ENCODE results near the gene GCG.

Gene GCG

GRCh38 chr2:162172802-162173370, 20.8 kb upstream of the GCG start:
- H3K36me3 ChIP-seq (ENCODE audit: insufficient read depth, low read length) = no peaks in the 10 kb centered on the region
- no peak overlapping the region for H3K4me2 ChIP-seq (ENCODE audit: insufficient read depth, low read length)
- H2AFZ ChIP-seq (ENCODE audit: low read depth, low read length) = no peak overlapping the region
- peaks cover 11% of the 10 kb centered on the region for H3K27me3 ChIP-seq (ENCODE audit: insufficient read depth, low read length, poor library complexity)
- no peak for TF ChIP-seq EZH2 (IDR thresholded peaks at IDR 0.05; ENCODE audit: borderline replicate concordance, low read depth, low read length, severe bottlenecking)
- TF ChIP-seq, protein P1, sequence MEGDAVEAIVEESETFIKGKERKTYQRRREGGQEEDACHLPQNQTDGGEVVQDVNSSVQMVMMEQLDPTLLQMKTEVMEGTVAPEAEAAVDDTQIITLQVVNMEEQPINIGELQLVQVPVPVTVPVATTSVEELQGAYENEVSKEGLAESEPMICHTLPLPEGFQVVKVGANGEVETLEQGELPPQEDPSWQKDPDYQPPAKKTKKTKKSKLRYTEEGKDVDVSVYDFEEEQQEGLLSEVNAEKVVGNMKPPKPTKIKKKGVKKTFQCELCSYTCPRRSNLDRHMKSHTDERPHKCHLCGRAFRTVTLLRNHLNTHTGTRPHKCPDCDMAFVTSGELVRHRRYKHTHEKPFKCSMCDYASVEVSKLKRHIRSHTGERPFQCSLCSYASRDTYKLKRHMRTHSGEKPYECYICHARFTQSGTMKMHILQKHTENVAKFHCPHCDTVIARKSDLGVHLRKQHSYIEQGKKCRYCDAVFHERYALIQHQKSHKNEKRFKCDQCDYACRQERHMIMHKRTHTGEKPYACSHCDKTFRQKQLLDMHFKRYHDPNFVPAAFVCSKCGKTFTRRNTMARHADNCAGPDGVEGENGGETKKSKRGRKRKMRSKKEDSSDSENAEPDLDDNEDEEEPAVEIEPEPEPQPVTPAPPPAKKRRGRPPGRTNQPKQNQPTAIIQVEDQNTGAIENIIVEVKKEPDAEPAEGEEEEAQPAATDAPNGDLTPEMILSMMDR (IDR thresholded peaks at IDR 0.05; ENCODE audit: borderline replicate concordance, extremely low read depth, low read length, poor library complexity, severe bottlenecking) = no peak
- H3K9me3 ChIP-seq (ENCODE audit: insufficient read depth, low read length, severe bottlenecking) = no peaks in the 10 kb centered on the region
- H3K9ac ChIP-seq (ENCODE audit: low read depth, low read length) = no peak overlapping the region
- DNase-seq = no peak
- no peak overlapping the region for H3K27ac ChIP-seq (ENCODE audit: low read length)
- H4K20me1 ChIP-seq (ENCODE audit: insufficient read depth, low read length) = no peaks in the 10 kb centered on the region
- ATAC-seq (ENCODE audit: insufficient read depth, low read depth) = no peak
- H3K79me2 ChIP-seq (ENCODE audit: insufficient read depth, low read length) = no peaks in the 10 kb centered on the region
- no peaks in the 10 kb centered on the region for H3K4me1 ChIP-seq (ENCODE audit: insufficient read depth, low read length)
- H3K4me3 ChIP-seq (ENCODE audit: low read depth in 1 of 2, low read length in 2 of 2) = no peak overlapping the region

GRCh38 chr2:162166745-162167144, 14.7 kb upstream of the GCG start:
- no peak overlapping the region for H2AFZ ChIP-seq (ENCODE audit: low read depth, low read length)
- peaks cover 9% of the 10 kb centered on the region for H3K27me3 ChIP-seq (ENCODE audit: insufficient read depth, low read length, poor library complexity)
- H3K4me2 ChIP-seq (ENCODE audit: insufficient read depth, low read length) = no peak overlapping the region
- H3K36me3 ChIP-seq (ENCODE audit: insufficient read depth, low read length) = no peaks in the 10 kb centered on the region
- TF ChIP-seq, protein P1 (IDR thresholded peaks at IDR 0.05; ENCODE audit: borderline replicate concordance, extremely low read depth, low read length, poor library complexity, severe bottlenecking) = no peak
- no peak for TF ChIP-seq EZH2 (IDR thresholded peaks at IDR 0.05; ENCODE audit: borderline replicate concordance, low read depth, low read length, severe bottlenecking)
- no peak overlapping the region for H3K9ac ChIP-seq (ENCODE audit: low read depth, low read length)
- H3K9me3 ChIP-seq (ENCODE audit: insufficient read depth, low read length, severe bottlenecking) = no peaks in the 10 kb centered on the region
- no peak overlapping the region for H3K4me3 ChIP-seq (ENCODE audit: low read depth in 1 of 2, low read length in 2 of 2)
- H3K27ac ChIP-seq (ENCODE audit: low read length) = no peak overlapping the region
- no peak for DNase-seq
- no peaks in the 10 kb centered on the region for H3K79me2 ChIP-seq (ENCODE audit: insufficient read depth, low read length)
- no peaks in the 10 kb centered on the region for H3K4me1 ChIP-seq (ENCODE audit: insufficient read depth, low read length)
- ATAC-seq (ENCODE audit: insufficient read depth, low read depth) = no peak
- no peaks in the 10 kb centered on the region for H4K20me1 ChIP-seq (ENCODE audit: insufficient read depth, low read length)

DNA sequence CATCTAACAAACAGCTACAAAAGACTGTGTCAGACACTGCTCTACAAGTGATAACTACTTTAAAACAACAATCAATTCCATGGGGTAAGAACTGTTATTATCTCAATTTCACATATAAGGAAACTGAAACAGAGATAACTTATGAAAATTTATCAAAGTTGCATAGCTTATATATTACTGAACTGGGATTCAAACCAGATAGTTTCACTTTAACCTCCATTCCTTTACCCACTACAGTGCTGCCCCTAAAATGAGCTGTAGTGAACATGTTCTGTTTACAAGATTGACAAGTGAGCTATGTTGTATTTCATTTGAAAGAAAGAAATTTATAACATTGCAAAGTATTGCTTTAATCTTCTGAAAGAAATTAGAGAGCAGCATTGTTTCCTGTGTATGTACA, 14.1 kb upstream of the GCG start:
- no peak for DNase-seq
- Histone ChIP-seq H3K27me3 (ENCODE audit: insufficient read depth, low read length, poor library complexity) (peaks cover 9% of the 10 kb centered on the region), H3K9ac (ENCODE audit: low read depth, low read length) (no peak overlapping the region), H3K4me1 (ENCODE audit: insufficient read depth, low read length) (no peaks in the 10 kb centered on the region), H3K9me3 (ENCODE audit: insufficient read depth, low read length, severe bottlenecking) (no peaks in the 10 kb centered on the region), H4K20me1 (ENCODE audit: insufficient read depth, low read length) (no peaks in the 10 kb centered on the region), H3K4me3 (ENCODE audit: low read depth in 1 of 2, low read length in 2 of 2) (no peak overlapping the region), H3K36me3 (ENCODE audit: insufficient read depth, low read length) (no peaks in the 10 kb centered on the region), H2AFZ (ENCODE audit: low read depth, low read length) (no peak overlapping the region), H3K79me2 (ENCODE audit: insufficient read depth, low read length) (no peaks in the 10 kb centered on the region), H3K27ac (ENCODE audit: low read length) (no peak overlapping the region), H3K4me2 (ENCODE audit: insufficient read depth, low read length) (no peak overlapping the region)
- no peak for TF ChIP-seq EZH2 (IDR thresholded peaks at IDR 0.05; ENCODE audit: borderline replicate concordance, low read depth, low read length, severe bottlenecking)
- TF ChIP-seq, protein P1 (IDR thresholded peaks at IDR 0.05; ENCODE audit: borderline replicate concordance, extremely low read depth, low read length, poor library complexity, severe bottlenecking) = no peak
- no peak for ATAC-seq (ENCODE audit: insufficient read depth, low read depth)

DNA sequence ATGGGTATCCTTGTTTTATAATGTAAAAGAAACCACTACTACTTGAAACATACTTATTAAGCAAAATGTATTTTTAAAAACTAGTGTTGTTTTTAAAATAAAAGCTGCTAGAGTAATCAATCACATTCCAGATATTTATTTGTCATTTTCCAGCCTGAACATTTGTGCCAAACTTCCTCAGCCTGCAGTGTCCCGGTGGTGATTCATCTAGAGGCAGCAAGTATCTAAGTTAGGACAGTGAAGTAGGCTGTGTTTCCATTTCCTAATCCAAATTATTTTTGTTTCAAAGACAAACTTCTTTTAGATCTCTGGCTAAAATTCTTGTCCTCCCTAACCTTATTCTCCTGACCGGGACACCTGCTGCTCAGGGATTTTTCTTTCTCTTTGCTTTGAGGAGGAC, 12.8 kb upstream of the GCG start:
- H3K4me1 ChIP-seq (ENCODE audit: insufficient read depth, low read length) = no peaks in the 10 kb centered on the region
- H2AFZ ChIP-seq (ENCODE audit: low read depth, low read length) = no peak overlapping the region
- no peak for ATAC-seq (ENCODE audit: insufficient read depth, low read depth)
- H4K20me1 ChIP-seq (ENCODE audit: insufficient read depth, low read length) = no peaks in the 10 kb centered on the region
- no peak overlapping the region for H3K4me2 ChIP-seq (ENCODE audit: insufficient read depth, low read length)
- H3K9me3 ChIP-seq (ENCODE audit: insufficient read depth, low read length, severe bottlenecking) = no peaks in the 10 kb centered on the region
- DNase-seq = no peak
- no peak overlapping the region for H3K4me3 ChIP-seq (ENCODE audit: low read depth in 1 of 2, low read length in 2 of 2)
- H3K27ac ChIP-seq (ENCODE audit: low read length) = no peak overlapping the region
- H3K36me3 ChIP-seq (ENCODE audit: insufficient read depth, low read length) = no peaks in the 10 kb centered on the region
- H3K79me2 ChIP-seq (ENCODE audit: insufficient read depth, low read length) = no peaks in the 10 kb centered on the region
- peaks cover 8% of the 10 kb centered on the region for H3K27me3 ChIP-seq (ENCODE audit: insufficient read depth, low read length, poor library complexity)
- TF ChIP-seq, protein P1 (IDR thresholded peaks at IDR 0.05; ENCODE audit: borderline replicate concordance, extremely low read depth, low read length, poor library complexity, severe bottlenecking) = no peak
- TF ChIP-seq EZH2 (IDR thresholded peaks at IDR 0.05; ENCODE audit: borderline replicate concordance, low read depth, low read length, severe bottlenecking) = no peak
- no peak overlapping the region for H3K9ac ChIP-seq (ENCODE audit: low read depth, low read length)
